Right lobe of liver (tissue), 4 donors: ENCODE data around the gene RBM4.

Experiments used
- CTCF ChIP-seq, 4 donors: fragments of 200-600 bp in 3 of 4; fragments of 450-650 bp in 1 of 4; IDR thresholded peaks; one replicate each; pipeline versions ENCODE4 v1.5.1 to v1.8.0; 2016 to 2022; ENCODE audit warnings: antibody characterized with exemption in 4 of 4, mild to moderate bottlenecking in 2 of 4
- POLR2A ChIP-seq: fragments of 450-650 bp; IDR thresholded peaks from one replicate; pipeline ENCODE4 v1.6.1; 2017; ENCODE audit warnings: antibody characterized with exemption, mild to moderate bottlenecking
- donor health status: DM: no; HTN: no; CAD: no.
- donor health status: DM: no; HTN: no; CAD: no.
- donor health status: DM: no; HTN: yes; CAD: no.

- TF ChIP-seq POLR2A (no peak), CTCF (IDR thresholded peaks at IDR 0.05) (no peak)
Observed at GRCh38 chr11:66629356-66629755, 9.1 kb upstream of the RBM4 start.
